Subcutaneous abdominal adipose tissue (tissue), 5 donors: ENCODE data around the gene ZBTB16.

ENCODE experiments used
- H3K27ac ChIP-seq: one replicate; pipeline ENCODE4 v1.7.0; 2013; ENCODE audit warnings: low read depth, mild to moderate bottlenecking, inconsistent platforms, low read length, moderate library complexity
- H3K27me3 ChIP-seq, 5 donors: one replicate each; pipeline ENCODE4 v1.7.0; 2013; ENCODE audit warnings: low read length in 5 of 5, inconsistent platforms in 1 of 5; ENCODE audit not compliant: control insufficient read depth in 5 of 5, insufficient read depth in 4 of 5
- H3K36me3 ChIP-seq, 5 donors: one replicate each; pipeline ENCODE4 v1.7.0; 2013; ENCODE audit warnings: low read length in 5 of 5; ENCODE audit not compliant: control insufficient read depth in 5 of 5, insufficient read depth in 5 of 5
- H3K4me1 ChIP-seq, 5 donors: one replicate each; pipeline ENCODE4 v1.7.0; 2013; ENCODE audit warnings: low read length in 5 of 5, mild to moderate bottlenecking in 3 of 5, moderate library complexity in 1 of 5; ENCODE audit not compliant: control insufficient read depth in 5 of 5, insufficient read depth in 5 of 5
- H3K4me3 ChIP-seq, 5 donors: one replicate each; pipeline ENCODE4 v1.7.0; 2013; ENCODE audit warnings: low read length in 5 of 5, low read depth in 1 of 5
- H3K9ac ChIP-seq, 5 donors: one replicate each; pipeline ENCODE4 v1.7.0; 2013; ENCODE audit warnings: low read length in 5 of 5, mild to moderate bottlenecking in 4 of 5, moderate library complexity in 3 of 5
- H3K9me3 ChIP-seq, 5 donors: one replicate each; pipeline ENCODE4 v1.7.0; 2013; ENCODE audit warnings: low read length in 5 of 5; ENCODE audit not compliant: control insufficient read depth in 5 of 5
- donor health status: healthy.
- donor health status: healthy.
- donor health status: healthy.
- donor health status: healthy.
- donor health status: healthy.

The ZBTB16 gene

GRCh38 chr11:114073828-114074381 lies 14.4 kb downstream of the ZBTB16 start:
- peak overlapping the region; percentile 91 for H3K27ac ChIP-seq
- peak overlapping the region in 1 of 5 donors; percentile 31 for H3K4me3 ChIP-seq
- no peaks in the 10 kb centered on the region for H3K27me3 ChIP-seq
- H3K36me3 ChIP-seq = peaks cover 3 to 33% (median 27%) of the 10 kb centered on the region in 5 donors
- H3K9ac ChIP-seq = peak overlapping the region in 2 of 5 donors; percentile 2 to 15
- peaks cover 17 to 92% (median 87%) of the 10 kb centered on the region in 5 donors for H3K4me1 ChIP-seq
- H3K9me3 ChIP-seq = no peaks in the 10 kb centered on the region

- no peaks in the 10 kb centered on the region for H3K9me3 ChIP-seq
Observed at GRCh38 chr11:114074546-114075343, 15.2 kb downstream of the ZBTB16 start.

GRCh38 chr11:114075344-114075610 lies 15.8 kb downstream of the ZBTB16 start:
- Histone ChIP-seq H3K27ac (peak overlapping the region; percentile 91), H3K9ac (no peak overlapping the region), H3K36me3 (peaks cover 3 to 26% (median 23%) of the 10 kb centered on the region in 5 donors), H3K9me3 (no peaks in the 10 kb centered on the region), H3K27me3 (no peaks in the 10 kb centered on the region), H3K4me3 (no peak overlapping the region), H3K4me1 (peaks cover 28 to 98% (median 94%) of the 10 kb centered on the region in 5 donors)

More at GRCh38 chr11:114074546-114075343, 15.2 kb downstream of the ZBTB16 start:
- Histone ChIP-seq H3K9ac (peak overlapping the region in 2 of 5 donors; percentile 2 to 15), H3K27ac (peak overlapping the region; percentile 91), H3K36me3 (peaks cover 3 to 28% (median 23%) of the 10 kb centered on the region in 5 donors), H3K27me3 (no peaks in the 10 kb centered on the region), H3K4me3 (peak overlapping the region in 4 of 5 donors; percentile 24 to 36 (median 32)), H3K4me1 (peaks cover 23 to 93% (median 89%) of the 10 kb centered on the region in 5 donors)

- H3K27me3 ChIP-seq = no peaks in the 10 kb centered on the region
- H3K9ac ChIP-seq = peak overlapping the region in 1 of 5 donors; percentile 71
- peaks cover 35 to 98% (median 94%) of the 10 kb centered on the region in 5 donors for H3K4me1 ChIP-seq
- peaks cover 0 to 20% (median 18%) of the 10 kb centered on the region in 5 donors for H3K36me3 ChIP-seq
- no peaks in the 10 kb centered on the region for H3K9me3 ChIP-seq
- H3K27ac ChIP-seq = peak overlapping the region; percentile 78
- H3K4me3 ChIP-seq = peak overlapping the region in 4 of 5 donors; percentile 6 to 27 (median 20)
Observed at GRCh38 chr11:114075891-114076441, 16.5 kb downstream of the ZBTB16 start.

GRCh38 chr11:114076921-114077331 lies 17.4 kb downstream of the ZBTB16 start:
- peak overlapping the region in 1 of 5 donors; percentile 32 for H3K9ac ChIP-seq
- peak overlapping the region; percentile 78 for H3K27ac ChIP-seq
- H3K4me1 ChIP-seq = peaks cover 35 to 98% (median 96%) of the 10 kb centered on the region in 5 donors
- H3K4me3 ChIP-seq = no peak overlapping the region
- H3K36me3 ChIP-seq = peaks cover 0 to 20% (median 18%) of the 10 kb centered on the region in 5 donors
- no peaks in the 10 kb centered on the region for H3K27me3 ChIP-seq
- no peaks in the 10 kb centered on the region for H3K9me3 ChIP-seq

GRCh38 chr11:114077482-114078305 lies 18.2 kb downstream of the ZBTB16 start:
- peak overlapping the region; percentile 97 for H3K27ac ChIP-seq
- no peak overlapping the region for H3K4me3 ChIP-seq

GRCh38 chr11:114078423-114078822 lies 18.9 kb downstream of the ZBTB16 start:
- H3K4me1 ChIP-seq = peaks cover 26 to 98% (median 97%) of the 10 kb centered on the region in 5 donors
- H3K4me3 ChIP-seq = no peak overlapping the region
- H3K27ac ChIP-seq = peak overlapping the region; percentile 97

More at GRCh38 chr11:114077482-114078305, 18.2 kb downstream of the ZBTB16 start:
- Histone ChIP-seq H3K4me1 (peaks cover 29 to 98% (median 96%) of the 10 kb centered on the region in 5 donors), H3K9ac (peak overlapping the region in 1 of 5 donors; percentile 16), H3K27me3 (no peaks in the 10 kb centered on the region), H3K36me3 (peaks cover 0 to 24% (median 18%) of the 10 kb centered on the region in 5 donors), H3K9me3 (no peaks in the 10 kb centered on the region)

GRCh38 chr11:114079511-114080065 lies 20.1 kb downstream of the ZBTB16 start:
- Histone ChIP-seq H3K9ac (peak overlapping the region in 4 of 5 donors; percentile 39 to 87 (median 64)), H3K27ac (peak overlapping the region; percentile 97), H3K9me3 (no peaks in the 10 kb centered on the region), H3K27me3 (no peaks in the 10 kb centered on the region), H3K36me3 (peaks cover 0 to 25% (median 18%) of the 10 kb centered on the region in 5 donors), H3K4me1 (peaks cover 26 to 98% (median 96%) of the 10 kb centered on the region in 5 donors), H3K4me3 (peak overlapping the region in 4 of 5 donors; percentile 21 to 40 (median 34))

More at GRCh38 chr11:114078423-114078822, 18.9 kb downstream of the ZBTB16 start:
- Histone ChIP-seq H3K27me3 (no peaks in the 10 kb centered on the region), H3K36me3 (peaks cover 0 to 27% (median 24%) of the 10 kb centered on the region in 5 donors), H3K9ac (peak overlapping the region in 1 of 5 donors; percentile 64), H3K9me3 (no peaks in the 10 kb centered on the region)

GRCh38 chr11:114080219-114080618 lies 20.7 kb downstream of the ZBTB16 start:
- peak overlapping the region in 4 of 5 donors; percentile 39 to 87 (median 64) for H3K9ac ChIP-seq
- peaks cover 26 to 98% (median 93%) of the 10 kb centered on the region in 5 donors for H3K4me1 ChIP-seq
- H3K4me3 ChIP-seq = peak overlapping the region in 3 of 5 donors; percentile 32 to 40 (median 37)
- no peaks in the 10 kb centered on the region for H3K27me3 ChIP-seq
- H3K27ac ChIP-seq = peak overlapping the region; percentile 97
- peaks cover 0 to 22% (median 18%) of the 10 kb centered on the region in 5 donors for H3K36me3 ChIP-seq
- no peaks in the 10 kb centered on the region for H3K9me3 ChIP-seq
